ENCODE data around the gene CLSTN1.

DNA sequence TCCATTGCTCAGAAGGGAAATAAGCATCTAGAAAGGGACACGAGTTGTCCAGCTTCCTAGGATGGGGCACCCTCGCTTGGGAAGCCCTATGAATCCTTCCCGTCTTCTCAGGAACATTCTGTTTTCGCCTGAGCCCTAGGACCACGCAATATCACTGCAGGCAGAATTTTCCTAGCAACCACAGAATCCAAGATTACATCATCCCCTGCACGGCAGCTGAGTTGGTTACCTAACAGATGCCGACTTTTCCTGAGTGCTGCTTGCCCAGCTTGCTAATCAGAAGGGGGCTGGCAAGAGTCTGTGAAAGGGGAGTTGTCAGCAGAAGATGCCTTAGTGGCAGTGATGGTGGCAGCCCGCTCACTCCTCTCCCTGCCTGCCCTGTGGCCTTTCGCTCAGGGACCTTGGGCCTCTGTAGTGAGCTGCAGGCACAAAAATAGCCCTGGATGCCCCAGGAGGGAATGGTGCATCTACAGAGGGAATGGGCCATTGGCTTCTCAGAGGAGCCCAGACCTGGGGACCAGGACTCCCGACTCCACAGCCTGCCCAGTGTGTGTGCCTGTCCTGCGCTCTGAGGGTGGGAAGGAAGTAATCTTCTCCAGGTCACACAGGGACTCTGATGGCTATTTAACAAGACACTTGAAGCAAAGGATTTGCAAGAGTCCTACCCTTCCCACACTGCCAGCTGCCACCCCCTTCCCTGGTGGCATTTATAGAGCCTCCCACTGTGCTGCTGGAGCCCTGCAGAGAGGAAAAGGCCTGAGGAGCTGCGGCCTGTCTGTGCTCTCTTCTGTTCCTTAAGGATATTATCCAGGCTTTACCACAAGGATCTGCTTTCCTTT is 28.9 kb upstream of the CLSTN1 start:
- TF ChIP-seq, protein P1, sequence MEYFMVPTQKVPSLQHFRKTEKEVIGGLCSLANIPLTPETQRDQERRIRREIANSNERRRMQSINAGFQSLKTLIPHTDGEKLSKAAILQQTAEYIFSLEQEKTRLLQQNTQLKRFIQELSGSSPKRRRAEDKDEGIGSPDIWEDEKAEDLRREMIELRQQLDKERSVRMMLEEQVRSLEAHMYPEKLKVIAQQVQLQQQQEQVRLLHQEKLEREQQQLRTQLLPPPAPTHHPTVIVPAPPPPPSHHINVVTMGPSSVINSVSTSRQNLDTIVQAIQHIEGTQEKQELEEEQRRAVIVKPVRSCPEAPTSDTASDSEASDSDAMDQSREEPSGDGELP (IDR thresholded peaks at IDR 0.05; ENCODE audit: borderline replicate concordance, low read depth), result no peak
- TF ChIP-seq, protein P2, sequence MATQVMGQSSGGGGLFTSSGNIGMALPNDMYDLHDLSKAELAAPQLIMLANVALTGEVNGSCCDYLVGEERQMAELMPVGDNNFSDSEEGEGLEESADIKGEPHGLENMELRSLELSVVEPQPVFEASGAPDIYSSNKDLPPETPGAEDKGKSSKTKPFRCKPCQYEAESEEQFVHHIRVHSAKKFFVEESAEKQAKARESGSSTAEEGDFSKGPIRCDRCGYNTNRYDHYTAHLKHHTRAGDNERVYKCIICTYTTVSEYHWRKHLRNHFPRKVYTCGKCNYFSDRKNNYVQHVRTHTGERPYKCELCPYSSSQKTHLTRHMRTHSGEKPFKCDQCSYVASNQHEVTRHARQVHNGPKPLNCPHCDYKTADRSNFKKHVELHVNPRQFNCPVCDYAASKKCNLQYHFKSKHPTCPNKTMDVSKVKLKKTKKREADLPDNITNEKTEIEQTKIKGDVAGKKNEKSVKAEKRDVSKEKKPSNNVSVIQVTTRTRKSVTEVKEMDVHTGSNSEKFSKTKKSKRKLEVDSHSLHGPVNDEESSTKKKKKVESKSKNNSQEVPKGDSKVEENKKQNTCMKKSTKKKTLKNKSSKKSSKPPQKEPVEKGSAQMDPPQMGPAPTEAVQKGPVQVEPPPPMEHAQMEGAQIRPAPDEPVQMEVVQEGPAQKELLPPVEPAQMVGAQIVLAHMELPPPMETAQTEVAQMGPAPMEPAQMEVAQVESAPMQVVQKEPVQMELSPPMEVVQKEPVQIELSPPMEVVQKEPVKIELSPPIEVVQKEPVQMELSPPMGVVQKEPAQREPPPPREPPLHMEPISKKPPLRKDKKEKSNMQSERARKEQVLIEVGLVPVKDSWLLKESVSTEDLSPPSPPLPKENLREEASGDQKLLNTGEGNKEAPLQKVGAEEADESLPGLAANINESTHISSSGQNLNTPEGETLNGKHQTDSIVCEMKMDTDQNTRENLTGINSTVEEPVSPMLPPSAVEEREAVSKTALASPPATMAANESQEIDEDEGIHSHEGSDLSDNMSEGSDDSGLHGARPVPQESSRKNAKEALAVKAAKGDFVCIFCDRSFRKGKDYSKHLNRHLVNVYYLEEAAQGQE (IDR thresholded peaks at IDR 0.05; ENCODE audit: borderline replicate concordance in 1 of 2, low read depth in 1 of 2, low read length in 2 of 2), result no peak

Measured in HepG2 (cell line).